Activated gamma-delta T cell treated with Interleukin-2 at 50 U/mL for 16 hours (primary cell): ENCODE measurements around the gene XPNPEP2.

Experiments used
- DNase-seq: peaks from one replicate; pipeline ENCODE4 v3.0.0-alpha.2; 2020

XPNPEP2 gene, protein sequence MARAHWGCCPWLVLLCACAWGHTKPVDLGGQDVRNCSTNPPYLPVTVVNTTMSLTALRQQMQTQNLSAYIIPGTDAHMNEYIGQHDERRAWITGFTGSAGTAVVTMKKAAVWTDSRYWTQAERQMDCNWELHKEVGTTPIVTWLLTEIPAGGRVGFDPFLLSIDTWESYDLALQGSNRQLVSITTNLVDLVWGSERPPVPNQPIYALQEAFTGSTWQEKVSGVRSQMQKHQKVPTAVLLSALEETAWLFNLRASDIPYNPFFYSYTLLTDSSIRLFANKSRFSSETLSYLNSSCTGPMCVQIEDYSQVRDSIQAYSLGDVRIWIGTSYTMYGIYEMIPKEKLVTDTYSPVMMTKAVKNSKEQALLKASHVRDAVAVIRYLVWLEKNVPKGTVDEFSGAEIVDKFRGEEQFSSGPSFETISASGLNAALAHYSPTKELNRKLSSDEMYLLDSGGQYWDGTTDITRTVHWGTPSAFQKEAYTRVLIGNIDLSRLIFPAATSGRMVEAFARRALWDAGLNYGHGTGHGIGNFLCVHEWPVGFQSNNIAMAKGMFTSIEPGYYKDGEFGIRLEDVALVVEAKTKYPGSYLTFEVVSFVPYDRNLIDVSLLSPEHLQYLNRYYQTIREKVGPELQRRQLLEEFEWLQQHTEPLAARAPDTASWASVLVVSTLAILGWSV

GRCh38 chrX:129738466-129739308, at the start of gene XPNPEP2:
XPNPEP2 (plus strand) TSS chrX:129738979; CDS start chrX:129739214, 235 bp downstream.
- no peak for DNase-seq

DNA sequence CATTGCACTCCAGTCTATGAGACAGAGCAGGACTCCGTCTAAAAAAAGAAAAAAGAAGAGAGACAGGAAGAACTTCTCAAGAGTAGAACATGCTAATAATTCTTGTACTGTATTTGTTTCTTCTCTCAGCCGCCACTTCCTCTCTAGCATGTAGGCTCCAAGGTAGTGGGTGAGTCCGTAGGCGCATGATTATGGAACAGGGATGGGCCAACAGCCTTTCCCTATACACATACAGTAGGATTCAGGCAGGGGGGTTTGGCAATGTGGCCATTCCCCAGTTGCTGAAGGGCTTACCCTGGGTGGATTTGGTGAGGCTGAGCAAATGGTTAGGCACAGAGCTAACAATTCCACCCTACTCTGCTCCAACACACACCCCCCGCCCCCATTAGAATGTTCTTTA, 49.0 kb upstream of the XPNPEP2 start:
- DNase-seq: no peak

GRCh38 chrX:129690435-129690834, 48.3 kb upstream of the XPNPEP2 start:
- no peak for DNase-seq

DNA sequence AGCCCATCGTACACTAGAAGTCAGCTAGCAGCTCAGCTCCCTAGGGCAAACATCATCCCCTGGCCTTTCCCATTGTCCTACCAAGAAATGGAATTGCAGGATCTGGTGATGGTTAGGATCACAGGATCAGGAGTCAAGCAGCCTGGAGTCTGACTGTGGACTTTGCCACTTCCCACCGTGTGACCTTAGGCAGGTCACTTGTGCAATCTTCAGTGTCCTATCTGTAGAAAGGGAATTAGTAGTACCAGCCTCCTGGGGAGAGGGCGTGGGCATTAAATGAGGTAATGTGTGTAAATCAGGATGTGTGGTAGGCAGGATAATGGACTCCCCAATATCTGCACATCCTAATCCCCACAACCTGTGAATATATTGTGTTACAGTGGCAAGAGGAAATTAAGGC, 45.4 kb upstream of the XPNPEP2 start:
- DNase-seq: no peak

DNA sequence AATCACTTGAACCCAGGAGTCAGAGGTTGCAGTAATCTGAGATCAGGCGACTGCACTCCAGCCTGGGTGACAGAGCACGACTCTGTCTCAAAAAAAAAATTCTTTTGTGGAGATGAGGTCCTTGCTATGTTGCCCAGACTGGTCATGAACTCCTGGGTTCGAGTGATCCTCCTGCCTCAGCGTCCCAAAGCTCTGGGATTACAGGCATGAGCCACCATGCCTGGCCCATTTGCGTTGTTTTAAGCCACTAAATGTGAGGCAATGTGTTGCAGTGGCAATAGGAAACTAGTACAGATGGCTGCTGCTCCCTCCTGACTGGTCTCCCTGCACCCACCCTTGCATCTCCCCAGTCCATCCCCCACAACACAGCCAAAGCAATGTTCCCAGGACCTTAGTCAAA, 44.0 kb upstream of the XPNPEP2 start:
- DNase-seq: no peak

GRCh38 chrX:129695535-129695934, 43.2 kb upstream of the XPNPEP2 start:
- no peak for DNase-seq

- no peak for DNase-seq
These were observed 42.8 kb upstream of the XPNPEP2 start for GRCh38 chrX:129695937-129696336.

DNA sequence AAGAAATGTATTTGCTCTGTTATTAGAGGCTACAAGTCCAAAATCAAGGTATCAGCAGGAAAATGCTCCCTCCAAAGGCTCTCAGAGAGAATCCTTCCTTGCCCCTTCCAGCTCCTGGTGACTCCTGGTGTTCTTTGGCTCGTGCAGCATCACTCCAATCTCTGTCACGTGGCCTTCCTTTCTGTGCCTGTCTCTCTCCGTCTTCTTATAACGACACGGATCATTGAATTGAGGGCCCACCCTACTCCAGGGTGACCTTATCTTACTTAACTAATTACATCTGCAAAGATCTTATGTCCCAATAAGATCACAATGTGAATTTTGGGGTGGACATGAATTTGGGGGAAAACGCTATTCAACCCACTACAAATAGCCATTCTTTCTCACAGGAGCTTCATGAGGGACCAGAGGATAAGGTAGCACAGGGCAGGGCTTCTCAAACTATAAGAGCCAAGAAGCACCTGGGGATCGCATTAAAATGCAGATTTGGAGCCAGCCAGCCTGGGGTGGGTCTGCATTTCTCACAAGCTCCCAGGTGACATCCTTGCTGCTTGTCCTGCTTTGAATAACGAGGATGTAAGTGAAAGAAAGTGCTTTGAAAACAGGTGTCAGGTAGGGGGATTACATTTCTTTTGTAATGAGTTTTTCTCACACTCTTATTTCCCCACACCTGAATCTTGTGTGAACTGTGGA, 42.2 kb upstream of the XPNPEP2 start:
- no peak for DNase-seq

- no peak for DNase-seq
These were observed 41.5 kb upstream of the XPNPEP2 start for GRCh38 chrX:129697204-129697829.

- no peak for DNase-seq
These were observed 40.6 kb upstream of the XPNPEP2 start for GRCh38 chrX:129698150-129698549.

DNA sequence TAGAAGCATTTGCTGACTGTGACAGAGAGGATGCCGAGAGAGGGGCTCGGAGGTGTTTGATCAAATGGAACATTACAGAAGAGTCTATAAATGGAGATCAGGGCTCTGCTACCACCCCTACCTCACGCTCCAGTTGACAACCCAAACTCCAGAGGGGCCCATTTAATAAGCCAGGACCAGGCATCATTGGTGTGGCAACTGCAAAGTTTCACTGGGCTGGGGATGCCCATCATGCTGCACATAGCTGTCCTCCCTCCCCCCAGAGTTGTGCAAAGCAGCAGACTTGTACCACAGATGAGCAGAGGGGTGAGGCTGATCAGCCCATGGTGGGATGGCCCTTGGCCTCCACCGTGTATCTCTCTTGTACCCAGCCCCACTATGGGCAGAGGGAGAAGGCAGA, 38.2 kb upstream of the XPNPEP2 start:
- DNase-seq: no peak

- no peak for DNase-seq
These were observed 37.1 kb upstream of the XPNPEP2 start for GRCh38 chrX:129701624-129702069.

DNA sequence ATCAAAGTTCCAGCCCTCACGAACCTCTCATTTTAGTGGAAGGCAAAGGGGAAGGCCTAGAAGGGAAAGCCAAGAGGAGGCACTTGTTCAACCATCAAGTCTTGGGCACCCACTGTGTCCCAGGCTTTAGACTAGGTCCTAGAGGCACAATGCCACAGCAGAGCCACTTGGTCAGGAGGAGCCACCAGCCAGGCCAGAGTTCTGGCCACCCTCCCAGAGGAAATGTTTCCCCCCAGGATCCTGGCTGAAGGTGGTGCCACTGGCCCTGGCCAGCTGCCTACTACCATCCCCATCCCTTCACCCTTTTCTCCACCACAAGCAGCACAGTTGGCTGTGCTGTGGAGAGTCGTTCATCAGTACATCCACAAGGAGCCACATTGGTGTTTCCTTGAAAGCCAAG, 34.3 kb upstream of the XPNPEP2 start:
- DNase-seq: no peak

- no peak for DNase-seq
These were observed 33.3 kb upstream of the XPNPEP2 start for GRCh38 chrX:129705377-129705925.

DNA sequence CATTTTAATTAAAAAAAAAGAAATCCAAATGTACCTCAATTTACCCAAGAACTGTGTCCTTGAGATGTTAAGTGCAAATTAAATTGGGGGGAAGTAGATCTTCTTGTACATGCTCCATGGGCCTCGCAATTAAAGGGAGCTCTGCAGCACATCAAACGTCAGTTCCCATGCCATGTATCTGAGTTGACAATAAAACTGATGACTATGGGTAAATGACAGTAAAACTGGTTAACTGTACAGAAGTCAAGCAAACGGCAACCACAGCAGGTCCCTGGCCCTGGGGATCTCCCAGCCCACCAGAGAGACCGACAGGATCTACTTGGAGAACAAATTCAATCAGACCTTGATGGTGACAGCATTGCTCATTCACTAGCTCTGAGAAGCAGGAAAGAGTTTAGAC, 32.8 kb upstream of the XPNPEP2 start:
- no peak for DNase-seq

DNA sequence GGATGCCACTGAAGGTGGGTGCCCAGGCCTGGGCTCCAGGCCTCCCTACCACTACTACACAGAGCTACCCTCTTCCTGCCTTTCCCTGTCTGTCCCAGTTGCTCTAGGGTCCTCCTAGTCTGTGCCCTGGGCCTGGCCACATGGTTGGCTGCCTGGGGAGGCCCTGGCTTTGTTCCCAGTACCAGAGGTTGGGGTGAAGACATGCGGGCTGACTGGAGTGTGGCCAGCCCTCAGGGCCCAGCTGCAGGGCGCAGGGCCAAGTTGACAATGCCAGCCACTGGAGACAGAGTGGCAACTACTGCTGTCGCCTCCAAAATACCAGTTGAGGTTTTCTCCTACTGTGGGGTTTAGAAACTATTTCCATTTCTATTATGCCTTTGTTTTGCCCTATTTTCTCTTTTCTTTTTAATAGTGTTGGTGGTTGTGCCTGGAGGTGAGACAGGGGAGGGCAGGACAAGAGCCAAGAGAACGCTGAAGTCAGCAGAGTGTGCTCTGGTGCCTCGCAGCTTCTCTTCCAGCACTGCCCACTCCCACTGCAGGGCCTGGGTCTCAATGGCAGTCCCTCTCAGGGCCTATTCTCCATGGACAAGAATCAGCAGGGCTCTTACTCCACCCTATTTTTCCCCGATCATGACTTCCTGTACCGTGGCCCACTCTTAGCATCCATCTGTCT, 32.2 kb upstream of the XPNPEP2 start:
- no peak for DNase-seq

DNA sequence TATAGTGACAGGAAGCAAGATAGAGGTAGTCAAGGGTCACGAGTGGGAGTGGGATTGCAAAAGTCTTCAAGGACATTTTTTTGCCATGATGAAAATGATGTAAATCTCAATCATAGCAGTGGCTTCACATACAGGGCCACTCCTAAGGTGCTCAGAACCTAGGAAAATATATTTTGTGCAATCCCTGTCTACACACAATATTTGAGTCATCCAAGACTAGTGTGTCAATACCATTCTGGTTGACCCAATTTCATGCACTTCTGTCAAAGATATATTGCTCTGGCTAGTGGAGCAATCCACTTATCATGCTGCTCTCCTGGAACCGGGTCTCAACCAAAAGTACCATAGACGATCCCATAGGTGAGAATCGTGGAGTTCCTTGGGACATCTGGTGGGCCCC, 24.2 kb upstream of the XPNPEP2 start:
- DNase-seq: no peak

DNA sequence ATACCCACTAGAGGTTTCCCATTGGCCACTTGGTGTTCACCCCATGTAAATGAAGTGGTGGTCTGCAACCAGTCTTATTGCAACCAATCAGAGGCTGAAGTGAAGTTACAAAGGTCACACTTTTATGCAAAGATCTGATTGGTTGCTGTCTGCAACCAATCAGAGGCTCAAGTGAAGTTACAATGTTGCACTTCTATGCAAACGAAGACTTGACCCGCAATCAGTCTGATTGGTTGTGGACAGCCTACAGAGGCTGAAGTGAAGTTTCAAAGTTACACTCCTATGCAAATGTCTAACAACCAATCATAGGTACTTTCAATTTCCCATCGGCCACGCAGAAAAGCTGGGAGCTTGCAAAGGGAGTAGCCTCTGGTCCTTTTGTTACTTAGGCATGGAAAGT, 22.3 kb upstream of the XPNPEP2 start:
- DNase-seq: no peak

DNA sequence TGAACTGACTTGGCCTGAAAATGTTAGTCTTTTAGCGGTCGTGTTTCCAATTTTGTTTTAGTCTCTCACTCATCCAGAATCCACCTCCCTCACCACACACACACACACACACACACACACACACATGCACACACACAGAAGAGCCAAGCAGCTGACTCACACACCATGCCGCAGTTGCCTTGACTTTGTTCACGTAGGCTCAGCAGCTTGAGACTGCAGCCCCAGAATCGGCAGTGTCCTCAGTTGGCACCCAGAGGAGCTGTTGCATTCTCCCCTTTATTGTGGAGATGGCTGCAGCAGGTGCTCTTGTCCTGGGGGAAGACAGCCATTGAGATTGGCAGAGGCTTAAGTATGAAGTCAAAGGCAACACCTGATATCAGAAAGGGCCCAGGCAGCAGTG, 20.9 kb upstream of the XPNPEP2 start:
- no peak for DNase-seq

DNA sequence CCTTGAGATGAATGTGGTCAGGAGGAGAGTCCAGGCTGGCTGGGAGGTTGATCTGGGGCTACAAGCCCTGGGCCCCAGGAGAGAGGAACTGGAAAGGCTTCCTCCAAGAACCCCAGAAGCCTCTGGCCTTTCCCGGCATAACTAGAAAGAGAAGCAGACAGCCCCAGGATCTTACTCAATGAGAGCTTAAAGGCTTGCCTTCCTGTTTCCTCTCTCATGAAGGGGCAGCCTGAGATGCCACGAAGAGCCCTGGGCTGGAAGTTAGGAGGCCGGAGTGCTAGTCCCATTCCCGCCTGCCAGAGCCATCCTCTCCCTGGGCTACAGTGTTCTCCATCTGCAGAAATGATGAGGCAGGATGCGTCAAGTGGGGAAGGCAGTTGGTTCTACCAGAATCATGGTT, 20.1 kb upstream of the XPNPEP2 start:
- DNase-seq: no peak

DNA sequence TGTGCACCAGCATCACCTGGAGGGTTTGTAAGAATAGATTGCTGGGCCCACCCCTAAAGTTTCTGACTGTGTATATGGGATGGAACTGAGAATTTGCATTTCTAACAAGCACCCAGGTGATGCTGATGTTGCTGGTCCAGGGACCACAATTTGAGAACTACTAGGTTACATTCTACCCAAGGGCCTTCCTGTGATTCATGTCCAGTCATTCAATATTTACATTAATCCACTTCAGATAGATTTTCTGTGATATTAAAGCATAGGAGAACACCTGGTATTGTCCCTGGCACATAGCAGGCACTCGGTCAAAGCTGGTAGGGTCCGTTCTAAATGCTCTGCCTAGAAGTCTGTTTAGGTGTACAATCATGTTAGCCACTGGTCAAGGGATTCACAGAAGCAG, 19.5 kb upstream of the XPNPEP2 start:
- DNase-seq: no peak
